NCI-H510A treated with DMSO at 0.1 percent for 48 hours (cell line): ENCODE results near the gene PEX5L.
A peak's percentile ranks its signal among the peaks of the same experiment; 100 is the strongest.

Experiments
- DNase-seq: peaks from one replicate; lab custom pipeline; 2025; lab: John Stamatoyannopoulos, UW

The PEX5L gene

GRCh38 chr3:180004542-180004941 lies 32.2 kb downstream of the PEX5L start:
- DNase-seq: no peak

DNA sequence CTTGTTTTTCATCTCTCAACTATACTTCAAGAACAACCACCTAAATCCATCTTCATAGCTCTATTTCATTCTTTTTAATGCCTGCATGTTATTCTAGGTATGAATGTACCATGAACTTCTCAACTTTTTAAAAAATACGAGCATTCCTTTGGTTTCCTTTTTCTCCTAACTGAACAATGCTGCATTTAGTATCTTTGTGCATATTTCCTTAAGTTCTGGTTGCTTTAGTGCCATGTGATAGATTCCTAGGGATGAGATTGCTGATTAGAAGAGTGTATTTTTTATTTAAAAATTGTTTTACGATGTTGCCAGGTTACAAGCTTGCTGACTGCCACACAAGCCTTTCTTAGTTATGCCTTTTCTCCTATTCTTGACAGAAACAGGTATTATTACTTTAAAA lies 34.7 kb downstream of the PEX5L start:
- no peak for DNase-seq

- DNase-seq: no peak
Measured at GRCh38 chr3:180000500-180000899, 36.2 kb downstream of the PEX5L start.

DNA sequence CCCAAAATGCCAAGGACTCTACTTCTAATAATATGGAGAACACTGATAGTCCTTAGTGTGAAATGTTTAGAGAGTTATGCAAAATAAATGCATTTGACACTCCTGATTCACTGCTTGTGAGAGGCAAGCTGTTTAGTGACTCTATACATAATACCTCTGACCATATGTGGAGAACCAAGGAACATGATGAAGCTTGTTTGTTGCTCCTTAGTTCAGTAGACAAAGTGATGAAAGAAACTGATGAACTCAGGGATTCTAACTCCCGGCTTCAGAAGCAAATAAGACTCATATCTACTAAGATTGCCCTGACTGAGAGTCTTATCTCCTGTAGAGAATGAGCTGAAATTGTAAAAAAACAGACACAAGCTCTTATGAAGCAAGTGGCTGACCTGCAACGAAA lies 41.3 kb downstream of the PEX5L start:
- no peak for DNase-seq

DNA sequence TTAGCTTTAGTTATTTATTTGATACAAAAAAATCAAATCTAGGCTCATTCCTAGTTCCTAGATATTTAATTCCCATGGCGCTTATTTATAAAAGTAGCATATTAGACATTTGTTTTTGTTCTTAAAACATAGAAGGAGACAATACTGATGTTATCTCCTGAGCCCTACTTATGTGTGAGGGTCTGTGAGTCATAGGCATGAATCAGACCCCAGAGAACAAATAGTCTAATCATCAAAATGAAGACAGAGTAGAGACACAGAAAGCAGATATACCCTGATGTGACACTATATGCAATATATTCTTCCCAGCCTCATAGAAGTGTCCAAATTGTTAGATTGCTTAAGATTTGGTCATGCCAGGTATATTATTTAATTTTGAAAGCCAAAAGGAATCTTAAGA lies 44.9 kb downstream of the PEX5L start:
- DNase-seq: no peak

DNA sequence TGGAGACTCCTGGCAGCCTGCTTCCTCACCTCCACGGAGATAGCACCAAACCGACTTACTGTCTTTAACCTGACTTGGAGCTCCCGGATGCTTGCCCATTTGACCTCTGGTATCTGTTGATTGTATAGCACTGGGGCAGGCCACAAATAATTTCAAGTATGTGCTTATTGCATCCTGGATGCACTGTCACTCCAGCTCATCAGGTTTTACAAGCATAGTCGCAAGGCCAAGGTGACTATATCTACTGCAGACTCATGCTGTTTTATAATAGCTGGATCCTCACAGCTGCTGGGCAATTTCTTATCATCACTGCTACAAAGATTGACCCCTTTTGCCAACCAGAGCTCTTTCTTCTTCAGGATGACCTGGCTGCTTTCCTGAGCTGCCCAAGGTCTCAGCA lies 45.6 kb downstream of the PEX5L start:
- no peak for DNase-seq

DNA sequence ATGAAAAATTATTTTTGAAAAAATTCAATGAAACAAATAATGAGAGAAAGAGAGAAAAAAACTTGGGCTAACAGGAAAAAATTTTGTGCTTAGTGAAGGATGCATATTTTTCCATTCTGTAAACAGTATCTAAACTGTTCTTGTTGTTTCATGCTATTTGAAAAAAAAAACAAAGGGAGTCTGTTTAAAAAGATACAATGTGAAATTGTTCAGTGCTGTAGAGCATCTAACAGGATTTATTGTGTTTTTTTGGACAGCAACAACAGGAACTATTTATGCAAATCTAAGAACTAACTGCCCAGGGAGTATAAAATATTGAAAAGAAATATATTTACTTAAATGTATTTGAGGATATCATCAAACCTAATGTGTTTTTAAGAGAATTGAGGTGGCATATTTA lies 55.1 kb downstream of the PEX5L start:
- DNase-seq: no peak

DNA sequence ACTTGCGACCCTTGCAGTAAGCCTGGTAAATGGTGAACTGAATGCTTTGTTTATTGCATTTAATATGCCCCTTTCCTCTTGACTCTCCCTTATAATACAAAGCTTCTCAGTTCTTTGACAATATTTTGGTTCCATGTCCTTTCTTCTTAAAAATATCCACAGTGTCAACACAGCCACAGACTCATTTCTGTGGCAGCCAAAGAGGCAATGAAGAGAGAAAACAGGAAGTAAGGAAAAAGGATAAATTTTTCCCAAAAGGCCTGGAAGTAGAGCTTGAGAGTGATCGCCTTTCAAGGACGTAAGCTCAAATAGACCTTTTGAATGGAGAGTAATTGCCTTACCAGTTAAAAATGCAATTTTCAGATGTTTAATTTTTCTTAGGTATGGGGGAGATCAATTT lies 59.4 kb downstream of the PEX5L start:
- no peak for DNase-seq

DNA sequence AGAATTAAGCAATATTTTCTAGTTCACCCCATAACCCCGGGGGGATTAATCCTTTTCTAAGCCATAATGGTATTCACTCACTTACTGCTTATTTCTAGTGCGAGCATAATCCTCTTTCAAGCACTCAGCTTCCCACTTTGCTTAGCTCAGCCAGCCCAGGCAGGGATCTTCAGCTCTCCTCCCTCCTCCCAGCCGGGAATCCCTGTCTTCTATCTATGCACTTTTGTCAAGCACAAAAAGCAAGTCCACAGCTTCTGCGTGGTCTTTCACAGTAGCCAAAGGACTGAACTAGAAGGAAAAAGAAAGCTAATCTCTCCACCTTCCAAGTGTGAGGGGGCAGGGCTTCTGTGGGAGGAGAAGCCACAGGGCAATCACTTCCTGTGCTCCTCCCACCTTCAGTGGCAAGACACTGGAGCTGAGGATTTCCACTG lies 62.8 kb downstream of the PEX5L start:
- DNase-seq: no peak

GRCh38 chr3:179972881-179973423 lies 63.8 kb downstream of the PEX5L start:
- peak; percentile 18 for DNase-seq

DNA sequence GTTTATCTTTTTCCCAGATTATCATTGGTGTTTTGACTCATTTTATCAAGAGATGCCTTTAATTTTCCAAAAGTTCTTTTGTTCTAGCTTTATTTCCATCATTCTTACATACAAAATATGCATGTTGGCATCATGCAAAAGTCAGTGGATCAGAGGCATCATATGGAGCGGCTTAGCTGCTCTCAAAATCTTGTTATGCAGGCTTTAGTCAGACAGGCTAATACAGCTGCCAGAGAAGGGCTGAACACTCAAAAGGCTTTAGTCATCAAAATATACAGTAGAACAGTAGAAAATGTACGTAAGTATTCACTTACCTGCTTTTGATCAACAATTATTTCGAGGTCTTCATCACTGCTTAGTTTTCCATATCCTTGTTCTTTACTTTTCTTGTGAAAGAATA lies 65.5 kb downstream of the PEX5L start:
- peak; percentile 64 for DNase-seq

DNA sequence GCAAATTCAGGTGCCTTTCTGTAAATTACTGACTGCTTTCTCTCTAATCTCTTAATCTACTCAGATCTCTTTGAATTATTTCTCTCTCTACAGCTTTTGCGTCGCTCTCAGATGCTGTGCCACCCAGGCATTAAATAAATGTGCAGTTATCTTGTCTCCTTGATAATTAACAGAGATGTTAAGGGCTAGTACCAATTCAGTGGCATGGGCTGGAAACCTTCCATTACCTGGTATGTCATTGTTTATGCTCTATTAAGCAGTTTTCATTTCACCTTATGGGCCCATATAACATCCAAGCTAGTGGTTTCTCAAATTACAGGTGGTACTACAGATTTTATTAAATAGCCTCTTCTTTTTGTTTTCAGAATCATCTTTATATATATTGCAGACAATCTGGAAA lies 66.0 kb downstream of the PEX5L start:
- DNase-seq: no peak

GRCh38 chr3:179969525-179969924 lies 67.2 kb downstream of the PEX5L start:
- peak; percentile 25 for DNase-seq

GRCh38 chr3:179967622-179968021 lies 69.1 kb downstream of the PEX5L start:
- no peak for DNase-seq

DNA sequence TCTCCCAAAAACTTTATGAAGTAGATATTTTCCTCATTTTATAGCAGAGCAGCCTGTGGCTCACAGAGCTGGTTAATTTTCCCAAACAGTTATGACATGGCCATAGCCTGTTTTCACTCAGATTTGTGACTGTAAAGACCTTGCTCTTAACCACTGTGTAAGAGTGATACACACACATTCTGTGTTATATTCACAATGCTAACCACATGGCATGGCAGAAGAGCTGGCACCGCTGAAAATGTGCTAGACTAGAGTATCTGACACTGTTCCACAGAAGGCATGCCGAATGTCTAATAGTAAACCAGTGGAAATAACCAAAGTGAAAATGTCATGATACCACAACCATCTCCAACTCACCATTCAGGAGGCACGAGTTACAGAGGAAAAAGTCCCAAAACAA lies 71.8 kb downstream of the PEX5L start:
- no peak for DNase-seq

GRCh38 chr3:179962629-179963387 lies 73.9 kb downstream of the PEX5L start:
- DNase-seq: peak; percentile 43

DNA sequence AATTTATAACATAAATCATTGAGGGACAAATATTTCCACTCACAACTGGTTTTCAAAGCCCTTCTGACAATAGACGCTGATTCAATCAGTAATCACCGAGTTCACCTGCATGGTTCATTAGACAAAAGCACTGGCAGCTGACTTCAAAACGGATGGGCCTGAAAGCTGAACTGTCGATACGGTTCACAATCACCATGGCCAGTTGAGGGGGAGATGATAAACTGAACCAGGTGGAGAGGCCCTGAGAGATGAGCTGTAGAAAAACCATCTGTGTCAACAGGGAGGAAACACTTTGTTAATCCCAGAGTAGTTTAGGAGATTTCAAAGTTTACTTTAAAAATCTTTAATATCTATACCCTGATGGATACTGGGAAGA lies 75.0 kb downstream of the PEX5L start:
- peak; percentile 86 for DNase-seq

DNA sequence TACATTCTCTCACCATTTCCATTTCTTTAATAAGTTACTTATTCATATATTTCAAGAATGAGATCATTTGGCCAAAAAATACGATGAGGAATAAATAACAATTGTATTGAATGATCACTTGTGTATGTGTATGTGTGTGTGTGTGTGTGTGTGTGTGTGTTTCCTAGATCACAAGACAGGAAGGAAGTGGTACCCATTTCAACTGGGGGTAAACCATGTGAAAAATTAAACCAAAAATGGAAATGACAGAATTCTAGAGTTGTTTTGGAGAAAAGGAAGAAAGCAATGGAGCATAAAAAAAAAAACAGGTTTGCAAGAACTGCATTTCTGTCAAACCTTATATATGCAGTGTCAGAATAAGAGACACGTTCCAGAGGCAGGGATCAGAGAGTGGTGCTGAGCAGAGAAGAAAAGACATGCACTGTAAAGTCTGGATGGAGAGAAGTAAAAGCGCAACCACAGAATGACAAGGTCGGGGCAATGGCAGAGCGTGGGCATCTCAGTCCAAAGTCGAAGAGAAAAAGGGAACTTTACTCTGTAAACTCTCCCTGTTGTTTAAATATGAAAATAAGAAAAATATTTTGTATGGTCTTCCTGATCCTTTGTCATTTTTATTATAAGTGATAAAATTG lies 75.5 kb downstream of the PEX5L start:
- no peak for DNase-seq

DNA sequence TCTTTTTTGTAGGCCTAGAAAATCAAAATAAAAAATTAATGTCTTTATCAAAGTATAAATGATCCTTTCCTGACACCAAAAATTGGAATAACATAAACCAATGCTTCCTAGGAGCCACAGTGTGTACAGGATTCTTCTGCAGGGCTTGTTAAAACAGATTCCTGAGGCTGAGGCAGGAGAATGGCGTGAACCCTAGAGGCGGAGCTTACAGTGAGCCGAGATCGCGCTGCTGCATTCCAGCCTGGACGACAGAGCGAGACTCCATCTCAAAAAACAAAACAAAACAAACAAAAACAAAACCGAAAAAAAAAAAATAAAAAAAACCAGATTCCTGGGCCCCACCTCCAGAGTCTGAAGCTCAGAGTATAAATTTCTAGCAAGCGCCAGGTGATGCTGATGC lies 78.0 kb downstream of the PEX5L start:
- no peak for DNase-seq

DNA sequence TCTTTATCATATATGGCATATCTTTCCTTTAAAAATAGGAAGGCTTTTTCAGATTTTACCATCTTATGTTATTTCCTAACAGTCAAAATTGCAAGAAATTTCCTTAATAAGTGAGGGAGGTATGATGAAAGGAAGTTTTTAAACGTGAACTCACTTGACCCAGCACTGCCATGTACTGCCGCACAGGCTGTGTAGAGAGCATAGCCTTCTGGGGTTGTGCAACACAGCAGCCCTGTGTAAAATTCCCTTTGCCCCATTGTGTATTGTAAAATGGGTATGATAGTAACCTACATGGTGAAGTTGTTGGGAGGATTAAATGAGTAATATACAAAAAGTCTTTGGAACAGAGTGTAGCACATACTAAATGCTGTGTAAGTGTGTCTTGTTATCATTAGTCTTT lies 78.6 kb downstream of the PEX5L start:
- no peak for DNase-seq

- peak; percentile 68 for DNase-seq
Measured at GRCh38 chr3:179957264-179957845, 79.4 kb downstream of the PEX5L start.

DNA sequence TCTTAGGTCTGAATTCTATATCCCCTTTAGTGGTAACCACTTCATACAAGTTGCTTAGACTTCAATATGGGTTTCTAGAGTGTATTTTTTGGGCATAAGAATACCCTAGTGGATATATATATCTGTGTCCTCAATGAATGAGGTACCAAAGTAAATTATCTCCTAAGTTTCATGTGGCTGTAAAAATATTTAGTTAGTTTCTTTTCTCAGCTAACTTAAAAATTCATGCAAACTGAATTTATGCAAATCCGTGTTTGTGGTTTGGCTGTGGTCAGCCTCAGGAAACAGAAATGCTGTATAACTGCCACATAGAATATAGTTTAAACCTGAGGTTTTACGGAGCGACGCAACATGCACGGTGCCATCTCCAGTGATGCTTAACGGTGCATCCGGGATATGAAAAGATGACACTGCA lies 80.3 kb downstream of the PEX5L start:
- DNase-seq: no peak

DNA sequence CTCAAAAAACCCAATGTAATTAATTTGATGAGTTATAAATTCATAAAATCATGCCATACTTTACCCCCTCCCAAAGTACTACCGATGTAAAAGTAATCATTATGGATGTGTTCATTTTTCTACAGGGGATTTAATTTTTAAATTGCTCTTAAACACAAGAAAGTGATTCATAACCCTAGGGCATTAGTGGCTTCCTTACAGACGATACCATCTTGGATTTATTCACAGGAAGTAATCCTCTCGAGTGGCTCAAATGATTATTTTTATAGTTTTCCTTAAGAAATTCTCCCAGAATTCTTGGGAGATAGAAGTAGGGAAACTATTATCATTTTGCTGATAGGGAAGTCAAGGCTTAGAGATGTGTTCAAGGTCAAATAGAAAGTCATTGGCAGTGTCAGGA lies 80.9 kb downstream of the PEX5L start:
- DNase-seq: no peak
